ENCODE results near the gene HTD2.
A peak's percentile ranks its signal among the peaks of the same experiment; 100 is the strongest.

Gene HTD2

GRCh38 chr3:58358808-58359207, 52.5 kb downstream of the HTD2 start:
- DNase-seq: no peak

GRCh38 chr3:58359621-58360020, 53.3 kb downstream of the HTD2 start:
- DNase-seq: no peak

GRCh38 chr3:58361866-58362265, 55.5 kb downstream of the HTD2 start:
- no peak for DNase-seq

GRCh38 chr3:58366699-58367098, 60.4 kb downstream of the HTD2 start:
- peak; percentile 83 for DNase-seq

- DNase-seq: no peak
Observed at GRCh38 chr3:58369038-58369437, 62.7 kb downstream of the HTD2 start.
